Stomach smooth muscle (tissue), 2 donors: ENCODE data around the gene PFKFB4.

ENCODE experiments used
- H3K27ac ChIP-seq: one replicate; pipeline ENCODE4 v1.7.0; 2013; ENCODE audit warnings: mild to moderate bottlenecking, low read length, inconsistent platforms
- H3K27me3 ChIP-seq, 2 donors: one replicate each; pipeline ENCODE4 v1.7.0; 2013; ENCODE audit warnings: low read length in 2 of 2; ENCODE audit not compliant: insufficient read depth in 2 of 2, control insufficient read depth in 1 of 2
- H3K36me3 ChIP-seq, 2 donors: one replicate each; pipeline ENCODE4 v1.7.0; 2013; ENCODE audit warnings: low read length in 2 of 2; ENCODE audit not compliant: control insufficient read depth in 2 of 2, insufficient read depth in 2 of 2
- H3K4me1 ChIP-seq: one replicate; pipeline ENCODE4 v1.7.0; 2013; ENCODE audit warnings: low read length; ENCODE audit not compliant: control insufficient read depth, insufficient read depth
- H3K4me3 ChIP-seq, 2 donors: one replicate each; pipeline ENCODE4 v1.7.0; 2013; ENCODE audit warnings: low read length in 2 of 2
- H3K9ac ChIP-seq, 2 donors: one replicate each; pipeline ENCODE4 v1.7.0; 2013; ENCODE audit warnings: low read length in 2 of 2, mild to moderate bottlenecking in 1 of 2
- H3K9me3 ChIP-seq, 2 donors: one replicate each; pipeline ENCODE4 v1.7.0; 2013; ENCODE audit warnings: low read length in 2 of 2; ENCODE audit not compliant: control insufficient read depth in 2 of 2
- donor health status: healthy.
- donor health status: Pancreatic carcinoma.

PFKFB4 gene

DNA sequence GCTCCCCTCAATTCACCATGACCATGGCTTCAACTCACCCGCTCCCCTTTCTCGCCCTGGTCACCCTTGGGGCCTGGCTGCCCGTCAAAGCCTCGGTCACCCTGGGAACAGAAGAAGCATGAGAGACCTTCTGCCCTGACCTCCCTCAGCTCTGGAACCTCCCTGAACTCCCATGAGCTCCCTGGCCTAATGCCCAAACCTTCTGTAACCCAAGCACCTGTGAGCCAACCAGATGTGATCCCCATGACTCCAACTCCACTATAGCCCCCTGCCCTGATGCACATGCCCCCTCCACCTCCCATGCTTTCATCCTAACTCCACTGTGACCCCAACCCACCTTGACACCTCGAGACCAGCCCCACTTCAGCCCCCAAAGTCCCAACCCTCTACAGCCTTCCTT, 10.5 kb upstream of the PFKFB4 start:
- Histone ChIP-seq H3K36me3 (no peaks in the 10 kb centered on the region), H3K9ac (no peak overlapping the region), H3K27ac (no peak overlapping the region), H3K4me1 (no peaks in the 10 kb centered on the region), H3K4me3 (no peak overlapping the region), H3K27me3 (no peaks in the 10 kb centered on the region), H3K9me3 (no peaks in the 10 kb centered on the region)

DNA sequence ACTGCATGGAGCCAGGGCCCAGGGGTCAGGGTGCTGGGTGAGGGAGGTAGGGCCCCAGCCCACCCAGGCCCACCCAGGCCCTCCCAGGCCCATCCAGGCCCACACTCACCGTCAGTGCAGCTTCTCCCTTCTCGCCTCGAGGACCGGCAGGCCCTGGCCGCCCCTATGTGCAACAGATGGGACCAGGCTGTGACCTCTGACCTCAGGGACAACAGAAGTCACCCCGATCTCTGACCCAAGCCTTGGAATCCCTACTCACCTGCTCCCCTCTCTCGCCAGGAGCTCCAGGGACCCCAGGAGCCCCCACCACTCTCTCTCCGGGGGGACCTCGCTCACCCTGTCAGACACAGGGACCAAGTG, 9.8 kb upstream of the PFKFB4 start:
- H3K4me1 ChIP-seq = peaks cover 3% of the 10 kb centered on the region
- no peaks in the 10 kb centered on the region for H3K27me3 ChIP-seq
- H3K9ac ChIP-seq = no peak overlapping the region
- H3K36me3 ChIP-seq = no peaks in the 10 kb centered on the region
- H3K4me3 ChIP-seq = no peak overlapping the region
- H3K9me3 ChIP-seq = no peaks in the 10 kb centered on the region
- H3K27ac ChIP-seq = no peak overlapping the region

DNA sequence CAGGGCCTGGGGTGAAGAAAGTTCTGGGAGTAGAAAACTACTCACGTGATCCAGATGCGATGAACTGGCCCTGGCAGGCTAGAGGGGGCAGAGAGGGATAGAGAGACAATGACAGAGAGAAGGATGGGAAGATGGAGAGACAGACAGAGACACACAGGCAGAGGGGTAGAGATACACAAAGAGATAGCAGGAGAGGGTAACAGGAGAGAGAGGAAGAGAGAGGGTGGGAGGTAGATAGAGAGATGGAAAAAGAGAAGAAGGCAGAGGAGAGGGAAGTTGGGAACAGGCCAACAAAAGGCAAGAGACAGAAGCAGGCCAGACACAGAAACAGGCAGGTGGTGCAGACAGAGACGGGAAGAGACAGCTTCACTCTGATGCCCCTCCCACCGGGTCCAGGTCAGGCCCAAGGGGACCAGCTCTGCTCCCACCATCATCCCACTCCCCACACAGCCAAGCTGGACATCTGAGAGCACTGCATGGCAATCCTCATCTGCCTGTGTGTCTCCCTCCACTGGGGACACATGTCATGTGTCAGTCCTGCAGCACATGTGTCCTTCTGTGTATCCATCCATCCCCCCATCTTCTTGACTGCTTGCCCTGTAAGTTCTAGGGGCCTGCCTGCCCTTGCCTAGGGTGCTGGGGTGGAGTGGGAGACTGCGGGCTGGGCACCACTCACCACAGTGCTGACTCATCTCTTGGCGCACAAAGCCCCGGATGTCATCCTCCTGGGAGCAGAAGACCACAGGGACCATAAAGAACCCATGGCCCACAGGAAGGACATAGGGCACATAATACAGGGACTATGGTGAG, 9.2 kb upstream of the PFKFB4 start:
- Histone ChIP-seq H3K4me3 (no peak overlapping the region), H3K9ac (no peak overlapping the region), H3K9me3 (no peaks in the 10 kb centered on the region), H3K36me3 (no peaks in the 10 kb centered on the region), H3K27ac (no peak overlapping the region), H3K27me3 (no peaks in the 10 kb centered on the region), H3K4me1 (peaks cover 9% of the 10 kb centered on the region)

DNA sequence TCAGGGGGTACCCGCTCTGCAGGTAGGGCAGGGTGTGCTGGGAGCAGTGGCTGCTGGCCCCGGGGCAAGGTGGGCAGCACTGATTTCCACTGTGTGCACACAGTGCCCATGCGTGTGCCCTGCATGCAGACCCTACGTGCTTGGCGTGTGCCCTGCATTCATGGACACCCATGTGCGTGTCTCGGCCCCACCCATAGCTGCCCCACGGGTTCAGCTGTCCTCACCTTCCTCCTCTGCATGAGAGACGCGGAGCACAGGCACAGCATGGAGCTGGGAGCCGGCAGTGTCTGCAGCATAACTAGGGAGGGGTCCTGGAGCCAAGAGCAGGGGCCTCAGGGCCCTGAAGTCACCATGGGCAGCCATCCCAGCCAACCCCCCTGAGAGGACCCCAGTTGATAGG, 8.6 kb upstream of the PFKFB4 start:
- no peak overlapping the region for H3K9ac ChIP-seq

DNA sequence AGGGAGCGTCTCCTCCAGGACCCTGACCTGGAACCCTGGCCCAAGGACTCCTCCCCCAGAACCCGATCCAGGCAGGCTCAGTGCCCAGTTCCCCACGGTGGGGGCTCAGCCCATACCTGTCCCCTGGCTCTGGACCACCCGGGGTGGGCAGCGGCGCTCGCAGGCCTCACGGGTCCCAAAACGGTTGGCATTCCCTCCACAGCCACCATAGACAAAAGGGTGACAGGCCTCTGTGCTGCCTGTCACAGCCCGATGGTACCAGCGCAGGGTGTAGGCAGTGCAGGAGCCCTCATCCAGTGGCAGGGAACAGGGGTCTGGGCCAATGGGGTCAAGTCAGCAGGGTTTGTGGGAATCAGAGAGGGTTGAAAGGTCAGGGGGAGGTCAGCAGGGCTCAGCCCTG, 8.1 kb upstream of the PFKFB4 start:
- Histone ChIP-seq H3K4me3 (no peak overlapping the region), H3K27me3 (no peaks in the 10 kb centered on the region), H3K9me3 (no peaks in the 10 kb centered on the region), H3K9ac (no peak overlapping the region), H3K36me3 (no peaks in the 10 kb centered on the region), H3K4me1 (peaks cover 20% of the 10 kb centered on the region), H3K27ac (no peak overlapping the region)

More for the DNA sequence above, 8.6 kb upstream of the PFKFB4 start:
- Histone ChIP-seq H3K9me3 (no peaks in the 10 kb centered on the region), H3K4me1 (peaks cover 15% of the 10 kb centered on the region), H3K4me3 (no peak overlapping the region), H3K27me3 (no peaks in the 10 kb centered on the region), H3K36me3 (no peaks in the 10 kb centered on the region), H3K27ac (no peak overlapping the region)

DNA sequence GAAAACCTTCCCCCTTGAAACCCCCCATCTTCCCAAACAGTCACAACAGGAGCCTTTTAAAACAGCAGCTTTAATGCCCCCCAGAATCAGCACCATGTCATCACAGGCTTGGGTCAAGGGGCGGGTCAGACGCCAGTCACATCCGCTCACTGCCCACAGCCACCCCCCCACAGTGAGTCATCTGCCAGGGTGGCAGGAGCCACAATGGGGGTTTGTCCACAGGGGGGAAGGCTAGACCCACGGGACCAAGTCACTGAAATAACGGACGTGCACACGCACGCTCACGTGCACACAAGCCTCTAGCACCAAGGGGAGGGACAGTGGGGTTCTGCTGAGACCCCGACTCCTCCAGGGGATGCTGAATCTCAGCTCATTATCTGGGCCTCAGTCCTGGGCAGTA, 7.4 kb upstream of the PFKFB4 start:
- no peak overlapping the region for H3K9ac ChIP-seq
- peaks cover 26% of the 10 kb centered on the region for H3K4me1 ChIP-seq

DNA sequence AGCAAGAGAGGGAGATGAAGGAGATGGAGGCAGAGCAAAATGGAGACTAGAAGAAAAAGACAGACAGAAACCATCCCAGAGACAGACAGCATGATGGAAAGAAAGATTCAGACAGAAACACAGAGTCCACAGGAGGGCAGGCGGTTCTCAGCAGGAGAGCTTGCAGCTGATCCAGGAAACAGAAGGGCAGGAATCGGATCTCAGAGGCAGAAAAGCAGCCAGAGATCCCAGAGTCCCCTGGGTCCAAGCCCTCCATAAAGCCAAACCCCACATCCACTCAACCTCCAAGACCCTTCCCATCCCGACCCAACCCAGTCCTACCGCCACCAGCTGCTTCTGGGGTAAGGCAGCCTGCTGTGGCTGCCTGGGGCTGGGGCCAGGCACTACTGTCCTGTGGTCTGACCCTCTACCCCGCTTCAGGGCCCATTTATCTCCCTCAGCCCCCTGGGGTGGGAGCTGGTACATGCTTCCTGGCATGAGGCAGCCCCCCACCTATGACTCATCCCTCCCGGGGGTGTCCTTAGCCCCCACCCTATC, 6.8 kb upstream of the PFKFB4 start, which contains the start of gene UCN2:
Gene UCN2, minus strand, starts transcription at position 400 of the 537 bp plus-strand sequence. CDS start 657 bp downstream, outside the sequence.
- no peaks in the 10 kb centered on the region for H3K36me3 ChIP-seq
- no peak within 1 kb of the TSS for H3K27ac ChIP-seq
- no peaks in the 10 kb centered on the region for H3K27me3 ChIP-seq
- no peaks in the 10 kb centered on the region for H3K9me3 ChIP-seq
- peaks cover 29% of the 10 kb centered on the region for H3K4me1 ChIP-seq
- no peak within 1 kb of the TSS for H3K4me3 ChIP-seq
- H3K9ac ChIP-seq = no peak within 1 kb of the TSS

More for the DNA sequence above, 7.4 kb upstream of the PFKFB4 start:
- Histone ChIP-seq H3K9me3 (no peaks in the 10 kb centered on the region), H3K36me3 (no peaks in the 10 kb centered on the region), H3K27me3 (no peaks in the 10 kb centered on the region), H3K27ac (no peak overlapping the region), H3K4me3 (no peak overlapping the region)

DNA sequence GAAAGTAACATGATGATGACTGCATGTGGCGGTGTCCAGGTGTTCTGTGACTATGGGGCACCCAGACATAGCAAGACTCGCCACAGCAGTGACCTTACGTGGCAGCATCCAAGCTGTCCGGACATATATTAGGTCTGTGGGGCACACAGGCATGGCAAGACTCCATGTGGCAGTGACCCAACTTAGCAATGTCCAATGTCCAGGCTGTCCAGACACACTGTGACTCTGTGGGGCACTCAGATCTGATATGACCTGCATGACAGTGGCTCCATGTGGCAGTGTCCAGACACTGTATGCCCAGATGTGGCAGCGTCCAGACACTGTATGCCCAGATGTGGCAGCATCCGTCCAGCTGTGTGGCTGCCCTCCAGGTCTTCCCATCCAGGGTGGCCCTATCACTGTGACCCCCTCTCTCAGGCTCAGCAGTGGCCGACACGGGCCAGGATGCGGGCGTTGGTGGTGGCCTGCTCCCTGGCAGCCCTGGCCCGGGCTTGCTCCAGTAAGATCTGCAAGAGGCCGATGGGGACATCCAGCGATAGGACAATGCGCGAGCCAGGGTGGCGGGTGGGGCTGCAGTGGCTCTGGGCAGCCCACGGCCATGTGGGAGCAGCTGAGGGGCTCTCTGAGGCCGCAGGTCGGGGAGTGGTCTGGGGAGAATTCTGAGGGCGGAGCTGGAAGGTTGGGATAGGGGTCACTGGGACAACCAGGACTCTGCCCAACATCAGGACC, 5.9 kb upstream of the PFKFB4 start:
- Histone ChIP-seq H3K9me3 (no peaks in the 10 kb centered on the region), H3K27me3 (no peaks in the 10 kb centered on the region), H3K27ac (no peak overlapping the region), H3K9ac (no peak overlapping the region), H3K4me3 (no peak overlapping the region), H3K36me3 (no peaks in the 10 kb centered on the region), H3K4me1 (peaks cover 38% of the 10 kb centered on the region)

DNA sequence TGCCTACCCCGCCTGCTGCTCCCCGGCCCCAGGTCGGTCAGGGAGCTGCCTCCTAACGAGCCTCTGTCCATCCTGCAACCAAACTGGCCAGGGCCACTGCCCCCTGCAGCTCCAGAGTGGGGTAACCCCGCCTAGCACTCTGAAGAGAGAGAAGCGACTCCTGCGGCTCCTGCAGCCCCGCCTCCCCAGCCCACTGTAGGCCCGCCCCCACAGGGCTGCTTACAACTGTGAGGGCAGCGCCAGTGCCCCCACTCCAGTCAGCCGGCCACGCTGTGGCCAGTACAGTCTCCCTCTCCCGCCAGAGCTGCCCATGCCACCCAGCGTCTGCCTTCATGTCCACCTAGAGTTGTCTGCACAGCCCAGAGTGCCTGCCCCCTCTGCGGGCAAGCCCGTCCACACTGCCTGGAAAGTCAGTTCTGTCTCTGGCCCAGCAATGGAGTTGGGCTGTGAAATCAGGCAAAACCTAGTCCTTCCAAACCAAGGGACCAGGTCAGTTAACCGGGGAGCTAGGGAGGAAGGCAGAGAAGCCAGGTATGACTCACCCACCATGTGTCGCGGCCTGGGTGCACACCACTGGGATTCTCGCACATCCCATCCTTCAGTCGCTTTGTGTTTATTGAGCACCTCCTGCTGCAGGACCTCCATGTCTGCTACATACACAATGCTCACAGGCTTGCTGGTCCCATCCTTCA, 4.6 kb upstream of the PFKFB4 start:
- Histone ChIP-seq H3K9me3 (no peaks in the 10 kb centered on the region), H3K36me3 (no peaks in the 10 kb centered on the region), H3K4me3 (peak overlapping the region; percentile 57 to 73), H3K4me1 (peaks cover 49% of the 10 kb centered on the region), H3K9ac (peak overlapping the region; percentile 39 to 60), H3K27ac (peak overlapping the region; percentile 62), H3K27me3 (no peaks in the 10 kb centered on the region)

DNA sequence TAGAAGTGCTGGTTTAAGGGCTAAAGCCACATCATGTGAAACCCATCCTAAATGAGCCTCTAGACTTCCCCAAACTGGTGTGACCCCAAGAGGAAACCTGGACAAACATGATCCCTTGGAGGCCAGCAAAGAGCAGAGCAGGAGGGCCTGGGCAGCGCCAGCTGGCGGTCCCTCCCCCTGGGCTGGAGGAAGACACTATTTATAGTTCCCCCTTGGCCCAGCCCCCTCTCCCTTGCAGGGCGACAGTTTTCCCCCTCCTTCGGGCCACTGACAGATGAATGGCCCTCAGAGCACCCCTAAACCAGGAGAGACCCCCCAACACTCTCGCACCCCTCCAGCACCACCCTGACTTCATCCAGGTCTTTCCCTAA, 4.0 kb upstream of the PFKFB4 start:
- H3K4me1 ChIP-seq = peaks cover 54% of the 10 kb centered on the region
- no peaks in the 10 kb centered on the region for H3K27me3 ChIP-seq
- no peaks in the 10 kb centered on the region for H3K9me3 ChIP-seq
- peak overlapping the region; percentile 62 for H3K27ac ChIP-seq
- H3K9ac ChIP-seq = peak overlapping the region; percentile 39 to 58
- no peaks in the 10 kb centered on the region for H3K36me3 ChIP-seq
- peak overlapping the region; percentile 57 to 73 for H3K4me3 ChIP-seq
